ENCODE data around the gene FAM200C. TPM values are rescaled to one million over a fixed set of nuclear protein-coding genes. Genes with fewer than 3 reads are reported as not detected.
"Not testable (repeated sequence)": the region's sequence is repeated elsewhere in the genome, so short reads cannot be mapped to it uniquely, and the experiment has no call there.

Gene FAM200C
- 10 to 100 TPM in 8 of 12 donors, 1 to 10 TPM in 3, not detected in 1; 6.1 to 16.3 (median 10.8) TPM for polyA plus RNA-seq (ENCODE audit: insufficient read length in 12 of 12)
- long read RNA-seq, donor 1, transcript ZBED8-201 (2 exons, 2,851 nt), result major isoform, 5 of 5 reads
- long read RNA-seq, donor 1, partial matches to known transcripts, result 0 of 5 reads
- long read RNA-seq, donor 1, other reads (novel, unspliced or antisense), result 0 of 5 reads
- long read RNA-seq, donor 2, partial matches to known transcripts, result 0 of 1 reads
- long read RNA-seq, donor 2, other reads (novel, unspliced or antisense), result 0 of 1 reads
- long read RNA-seq, donor 3, partial matches to known transcripts, result 0 of 4 reads
- long read RNA-seq, donor 3, other reads (novel, unspliced or antisense), result 0 of 4 reads
- long read RNA-seq, donor 4, partial matches to known transcripts, result 0 of 3 reads
- long read RNA-seq, donor 4, other reads (novel, unspliced or antisense), result 0 of 3 reads
- long read RNA-seq, donor 5, partial matches to known transcripts, result 0 of 6 reads
- long read RNA-seq, donor 5, other reads (novel, unspliced or antisense), result 0 of 6 reads
- long read RNA-seq, donor 6, partial matches to known transcripts, result 0 of 2 reads
- long read RNA-seq, donor 6, other reads (novel, unspliced or antisense), result 0 of 2 reads
- long read RNA-seq, donor 7, partial matches to known transcripts, result 0 of 2 reads
- long read RNA-seq, donor 7, other reads (novel, unspliced or antisense), result 0 of 2 reads
- long read RNA-seq, donor 8, transcript ZBED8-201 (2 exons, 2,851 nt), result major isoform, 5 of 5 reads
- long read RNA-seq, donor 8, partial matches to known transcripts, result 0 of 5 reads
- long read RNA-seq, donor 8, other reads (novel, unspliced or antisense), result 0 of 5 reads
- long read RNA-seq, donor 9, partial matches to known transcripts, result 0 of 2 reads
- long read RNA-seq, donor 9, other reads (novel, unspliced or antisense), result 0 of 2 reads
- long read RNA-seq, donor 10, transcript ZBED8-201 (2 exons, 2,851 nt), result major isoform, 9 of 9 reads
- long read RNA-seq, donor 10, partial matches to known transcripts, result 0 of 9 reads
- long read RNA-seq, donor 10, other reads (novel, unspliced or antisense), result 0 of 9 reads
- long read RNA-seq, donor 11, transcript ZBED8-201 (2 exons, 2,851 nt), result major isoform, 5 of 7 reads
- long read RNA-seq, donor 11, partial matches to known transcripts, result 0 of 7 reads
- long read RNA-seq, donor 11, other reads (novel, unspliced or antisense), result 0 of 7 reads

GRCh38 chr5:160399402-160400353, at the start of gene FAM200C:
FAM200C (minus strand) TSS chr5:160400054; CDS start chr5:160395490, 4,564 bp downstream.
- DNase-seq, result peak; percentile 93

GRCh38 chr5:160449458-160449857, 49.6 kb upstream of the FAM200C start:
- no peak for DNase-seq

GRCh38 chr5:160448886-160449285, 49.0 kb upstream of the FAM200C start:
- DNase-seq, result no peak

GRCh38 chr5:160445751-160446150, 45.9 kb upstream of the FAM200C start:
- DNase-seq, result no peak

- DNase-seq, result no peak
These were observed 45.3 kb upstream of the FAM200C start for GRCh38 chr5:160445132-160445531.

- no peak for DNase-seq
These were observed 44.6 kb upstream of the FAM200C start for GRCh38 chr5:160444407-160444806.

- DNase-seq, result no peak
These were observed 43.1 kb upstream of the FAM200C start for GRCh38 chr5:160442824-160443431.

- DNase-seq, result no peak
These were observed 41.5 kb upstream of the FAM200C start for GRCh38 chr5:160441311-160441781.

GRCh38 chr5:160439205-160439600, 39.3 kb upstream of the FAM200C start:
- DNase-seq, result peak; percentile 87

- peak; percentile 39 for DNase-seq
These were observed 38.7 kb upstream of the FAM200C start for GRCh38 chr5:160438316-160439204.

- DNase-seq, result no peak
These were observed 37.4 kb upstream of the FAM200C start for GRCh38 chr5:160437271-160437670.

- not testable (repeated sequence) for DNase-seq
These were observed 36.8 kb upstream of the FAM200C start for GRCh38 chr5:160436661-160437060.

GRCh38 chr5:160436017-160436416, 36.2 kb upstream of the FAM200C start:
- no peak for DNase-seq

GRCh38 chr5:160435532-160435931, 35.7 kb upstream of the FAM200C start:
- no peak for DNase-seq

- no peak for DNase-seq
These were observed 34.2 kb upstream of the FAM200C start for GRCh38 chr5:160434022-160434531.

- no peak for DNase-seq
These were observed 32.9 kb upstream of the FAM200C start for GRCh38 chr5:160432787-160433186.

- no peak for DNase-seq
These were observed 32.3 kb upstream of the FAM200C start for GRCh38 chr5:160432196-160432595.

GRCh38 chr5:160427607-160428006, 27.8 kb upstream of the FAM200C start:
- DNase-seq, result no peak

- no peak for DNase-seq
These were observed 23.2 kb upstream of the FAM200C start for GRCh38 chr5:160423099-160423498.

Data from muscle of arm (tissue), 14 donors.